Activated CD4-positive, alpha-beta T cell treated with anti-CD3 and anti-CD28 coated beads, Interleukin-2, amount 50 U/mL, for 4 hours (primary cell): ENCODE measurements around the gene PRR29.

ENCODE experiments used
- DNase-seq, 2 experiments: peaks; one replicate each; pipeline ENCODE4 v3.0.0-alpha.2; 2020

PRR29 gene

GRCh38 chr17:63998050-63998720, at the start of gene PRR29:
PRR29 (plus strand) TSS chr17:63998351; CDS start chr17:63998365, 14 bp downstream.
- peak; percentile 58 to 61 for DNase-seq

- no peak for DNase-seq
Measured at GRCh38 chr17:63948521-63948920, 49.6 kb upstream of the PRR29 start.

GRCh38 chr17:63949576-63950250, 48.4 kb upstream of the PRR29 start:
- no peak for DNase-seq

- DNase-seq, result peak in 1 of 2 experiments; percentile 20
Measured at GRCh38 chr17:63950940-63951907, 46.9 kb upstream of the PRR29 start.

- no peak for DNase-seq
Measured at GRCh38 chr17:63954402-63955063, 43.6 kb upstream of the PRR29 start.

- DNase-seq, result no peak
Measured at GRCh38 chr17:63955232-63955631, 42.9 kb upstream of the PRR29 start.

- no peak for DNase-seq
Measured at GRCh38 chr17:63955791-63956190, 42.4 kb upstream of the PRR29 start.

- DNase-seq, result no peak
Measured at GRCh38 chr17:63956296-63956920, 41.7 kb upstream of the PRR29 start.

- DNase-seq, result no peak
Measured at GRCh38 chr17:63960006-63960405, 38.1 kb upstream of the PRR29 start.

GRCh38 chr17:63960430-63960829, 37.7 kb upstream of the PRR29 start:
- no peak for DNase-seq

GRCh38 chr17:63961355-63962212, 36.6 kb upstream of the PRR29 start:
- DNase-seq, result peak; percentile 9 to 14

GRCh38 chr17:63962298-63962744, 35.8 kb upstream of the PRR29 start:
- no peak for DNase-seq

- DNase-seq, result no peak
Measured at GRCh38 chr17:63963123-63963522, 35.0 kb upstream of the PRR29 start.

GRCh38 chr17:63966646-63967264, 31.4 kb upstream of the PRR29 start:
- DNase-seq, result no peak

- no peak for DNase-seq
Measured at GRCh38 chr17:63967953-63968352, 30.2 kb upstream of the PRR29 start.

GRCh38 chr17:63969278-63969677, 28.9 kb upstream of the PRR29 start:
- DNase-seq, result no peak

GRCh38 chr17:63972796-63973195, 25.4 kb upstream of the PRR29 start, which contains the start of gene SCN4A:
SCN4A (minus strand) TSS chr17:63972918; CDS start chr17:63972841, 77 bp downstream.
- DNase-seq, result no peak

GRCh38 chr17:63973247-63973646, 24.9 kb upstream of the PRR29 start:
- no peak for DNase-seq

GRCh38 chr17:63973930-63974593, 24.1 kb upstream of the PRR29 start:
- DNase-seq, result no peak

- DNase-seq, result no peak
Measured at GRCh38 chr17:63974594-63975192, 23.5 kb upstream of the PRR29 start.
